Stomach smooth muscle (tissue), 2 donors: ENCODE data around the gene MS4A12.
"Not testable (repeated sequence)": the region's sequence is repeated elsewhere in the genome, so short reads cannot be mapped to it uniquely, and the experiment has no call there.

Experiments
- H3K27ac ChIP-seq: one replicate; pipeline ENCODE4 v1.7.0; 2013; ENCODE audit warnings: mild to moderate bottlenecking, low read length, inconsistent platforms
- H3K27me3 ChIP-seq, 2 donors: one replicate each; pipeline ENCODE4 v1.7.0; 2013; ENCODE audit warnings: low read length in 2 of 2; ENCODE audit not compliant: insufficient read depth in 2 of 2, control insufficient read depth in 1 of 2
- H3K36me3 ChIP-seq, 2 donors: one replicate each; pipeline ENCODE4 v1.7.0; 2013; ENCODE audit warnings: low read length in 2 of 2; ENCODE audit not compliant: control insufficient read depth in 2 of 2, insufficient read depth in 2 of 2
- H3K4me1 ChIP-seq: one replicate; pipeline ENCODE4 v1.7.0; 2013; ENCODE audit warnings: low read length; ENCODE audit not compliant: control insufficient read depth, insufficient read depth
- H3K4me3 ChIP-seq, 2 donors: one replicate each; pipeline ENCODE4 v1.7.0; 2013; ENCODE audit warnings: low read length in 2 of 2
- H3K9ac ChIP-seq, 2 donors: one replicate each; pipeline ENCODE4 v1.7.0; 2013; ENCODE audit warnings: low read length in 2 of 2, mild to moderate bottlenecking in 1 of 2
- H3K9me3 ChIP-seq, 2 donors: one replicate each; pipeline ENCODE4 v1.7.0; 2013; ENCODE audit warnings: low read length in 2 of 2; ENCODE audit not compliant: control insufficient read depth in 2 of 2
- donor health status: healthy.
- donor health status: Pancreatic carcinoma.

Gene MS4A12, protein sequence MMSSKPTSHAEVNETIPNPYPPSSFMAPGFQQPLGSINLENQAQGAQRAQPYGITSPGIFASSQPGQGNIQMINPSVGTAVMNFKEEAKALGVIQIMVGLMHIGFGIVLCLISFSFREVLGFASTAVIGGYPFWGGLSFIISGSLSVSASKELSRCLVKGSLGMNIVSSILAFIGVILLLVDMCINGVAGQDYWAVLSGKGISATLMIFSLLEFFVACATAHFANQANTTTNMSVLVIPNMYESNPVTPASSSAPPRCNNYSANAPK

DNA sequence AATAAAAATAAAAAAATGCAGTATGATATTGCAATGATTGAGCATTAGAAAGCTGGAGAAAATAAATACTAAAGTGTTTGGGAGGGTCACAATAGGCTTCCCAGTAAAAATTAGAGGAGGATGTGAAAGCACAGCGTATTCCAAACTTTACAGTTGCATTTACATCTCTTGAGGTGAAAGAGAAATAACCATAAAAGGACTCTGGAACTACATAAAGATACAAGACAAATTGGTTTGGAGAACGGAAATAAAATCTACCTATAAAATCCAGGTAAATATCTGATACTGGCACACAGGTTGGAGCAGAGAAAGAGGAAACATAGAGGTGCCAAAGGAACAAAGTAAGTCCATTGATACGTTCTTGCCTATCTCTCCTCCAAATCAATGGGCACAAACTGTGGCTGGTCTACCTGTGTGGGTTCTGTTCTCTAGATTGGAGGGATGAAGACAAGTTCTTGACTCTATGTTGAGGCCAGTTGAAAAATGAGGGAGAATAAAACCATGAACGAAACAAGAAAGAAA, at the start of gene MS4A12:
Gene MS4A12, plus strand, starts transcription at position 291 of the 522 bp plus-strand sequence. CDS start 4,541 bp downstream, outside the sequence.
- Histone ChIP-seq H3K4me3 (no peak within 1 kb of the TSS), H3K9me3 (no peaks in the 10 kb centered on the region)

DNA sequence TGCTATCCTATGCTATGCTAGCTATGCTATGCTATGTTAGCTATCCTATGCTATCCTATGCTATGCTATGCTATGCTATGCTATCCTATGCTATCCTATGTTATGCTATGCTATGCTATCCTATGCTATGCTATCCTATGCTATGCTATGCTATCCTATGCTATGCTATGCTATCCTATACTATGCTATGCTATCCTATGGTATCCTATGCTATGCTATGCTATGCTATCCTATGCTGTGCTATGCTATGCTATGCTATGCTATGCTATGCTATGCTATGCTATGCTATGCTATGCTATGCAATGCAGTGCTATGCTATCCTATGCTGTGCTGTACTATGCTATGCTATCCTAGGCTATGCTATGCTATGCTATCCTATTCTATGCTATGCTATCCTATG, 45.5 kb upstream of the MS4A12 start:
- Histone ChIP-seq H3K9ac (no peak overlapping the region), H3K27me3 (no peaks in the 10 kb centered on the region), H3K9me3 (no peaks in the 10 kb centered on the region), H3K36me3 (no peaks in the 10 kb centered on the region), H3K27ac (no peak overlapping the region), H3K4me1 (no peaks in the 10 kb centered on the region), H3K4me3 (no peak overlapping the region)

More for the DNA sequence above, at the start of gene MS4A12:
- H3K4me1 ChIP-seq, result no peaks in the 10 kb centered on the region
- no peaks in the 10 kb centered on the region for H3K36me3 ChIP-seq
- H3K27me3 ChIP-seq, result no peaks in the 10 kb centered on the region
- H3K27ac ChIP-seq, result no peak within 1 kb of the TSS
- no peak within 1 kb of the TSS for H3K9ac ChIP-seq

DNA sequence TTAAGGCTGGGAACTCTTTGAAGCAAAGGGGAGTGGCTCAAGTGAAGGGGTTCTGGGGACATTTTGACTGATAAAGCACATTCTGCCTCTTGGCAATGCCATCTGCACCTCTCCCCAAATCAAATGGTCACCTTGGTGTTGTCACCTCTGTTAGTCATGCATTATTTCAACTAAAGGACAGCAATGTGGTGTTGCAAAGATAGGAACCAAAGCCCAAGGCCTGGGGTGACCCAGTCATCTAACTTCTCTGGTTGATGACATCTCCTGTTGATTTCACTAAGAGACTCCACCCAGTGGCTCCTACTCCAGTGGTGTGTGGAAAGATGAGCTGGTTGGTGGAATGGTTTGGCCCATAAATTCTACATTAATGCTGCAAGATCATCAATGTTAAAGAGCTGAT, 44.7 kb upstream of the MS4A12 start:
- H3K4me3 ChIP-seq, result no peak overlapping the region
- no peaks in the 10 kb centered on the region for H3K36me3 ChIP-seq
- H3K27ac ChIP-seq, result no peak overlapping the region
- H3K9me3 ChIP-seq, result no peaks in the 10 kb centered on the region
- no peaks in the 10 kb centered on the region for H3K27me3 ChIP-seq
- no peak overlapping the region for H3K9ac ChIP-seq
- H3K4me1 ChIP-seq, result no peaks in the 10 kb centered on the region

DNA sequence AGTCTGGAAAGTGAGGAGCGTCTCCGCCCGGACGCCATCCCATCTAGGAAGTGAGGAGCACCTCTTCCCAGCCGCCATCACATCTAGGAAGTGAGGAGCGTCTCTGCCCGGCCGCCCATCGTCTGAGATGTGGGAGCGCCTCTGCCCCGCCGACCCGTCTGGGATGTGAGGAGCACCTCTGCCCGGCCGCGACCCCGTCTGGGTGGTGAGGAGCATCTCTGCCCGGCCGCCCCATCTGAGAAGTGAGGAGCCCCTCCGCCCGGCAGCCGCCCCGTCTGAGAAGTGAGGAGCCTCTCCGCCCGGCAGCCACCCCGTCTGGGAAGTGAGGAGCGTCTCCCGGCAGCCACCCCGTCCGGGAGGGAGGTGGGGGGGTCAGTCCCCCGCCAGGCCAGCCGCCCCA, 41.4 kb upstream of the MS4A12 start:
- H3K27ac ChIP-seq, H3K36me3 ChIP-seq, H3K9me3 ChIP-seq, H3K9ac ChIP-seq, H3K4me1 ChIP-seq, H3K4me3 ChIP-seq, H3K27me3 ChIP-seq: not testable (repeated sequence)

DNA sequence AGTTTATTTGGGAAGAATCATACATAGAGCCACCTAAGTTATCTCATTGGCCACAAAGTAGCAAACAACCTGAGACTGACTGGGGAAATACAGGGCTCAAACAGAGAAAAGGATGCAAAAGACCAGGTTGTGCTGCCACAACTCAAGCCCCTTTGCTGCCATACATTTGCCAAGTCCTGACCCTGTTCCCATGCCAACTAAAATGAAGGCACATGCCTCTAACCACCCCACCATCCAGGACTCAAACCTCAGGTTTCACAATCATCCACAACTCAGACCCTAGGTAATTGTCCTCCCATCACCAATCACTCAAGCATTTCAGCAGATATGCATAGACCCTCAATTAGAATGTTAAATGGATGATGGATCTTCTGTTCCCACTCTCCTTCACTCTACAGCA, 38.4 kb upstream of the MS4A12 start:
- Histone ChIP-seq H3K4me3 (no peak overlapping the region), H3K36me3 (no peaks in the 10 kb centered on the region), H3K27ac (no peak overlapping the region), H3K27me3 (no peaks in the 10 kb centered on the region), H3K4me1 (no peaks in the 10 kb centered on the region), H3K9ac (no peak overlapping the region), H3K9me3 (no peaks in the 10 kb centered on the region)

DNA sequence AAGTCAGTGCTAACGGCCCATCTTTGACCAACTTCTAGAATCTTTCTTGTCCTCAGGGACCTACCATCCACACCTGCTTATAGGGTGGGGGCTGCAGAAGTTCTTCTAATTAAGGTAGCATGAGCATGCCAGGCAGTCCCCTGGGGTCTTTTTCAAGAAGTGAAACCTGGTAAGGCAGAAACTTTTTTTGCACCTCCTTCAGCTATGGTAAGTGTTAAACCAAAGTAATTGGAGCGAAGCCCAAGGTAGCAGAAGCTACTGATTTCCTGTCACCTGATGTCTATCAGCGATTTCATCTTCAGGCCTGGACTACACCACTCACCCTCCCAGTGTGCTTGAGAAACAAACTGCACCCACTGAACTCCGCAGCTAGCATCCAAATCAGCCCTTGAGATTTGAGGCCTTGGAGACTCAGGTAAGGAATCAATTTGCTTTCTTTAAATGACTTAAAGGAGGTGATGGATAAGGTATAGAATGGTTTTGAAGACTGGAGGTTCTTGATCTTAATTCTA, 37.0 kb upstream of the MS4A12 start, which contains the start of gene MS4A1:
Gene MS4A1, plus strand, starts transcription at position 317 of the 512 bp plus-strand sequence. CDS start 6,528 bp downstream, outside the sequence.
- Histone ChIP-seq H3K27ac (no peak within 1 kb of the TSS), H3K9ac (no peak within 1 kb of the TSS), H3K9me3 (no peaks in the 10 kb centered on the region), H3K27me3 (no peaks in the 10 kb centered on the region), H3K36me3 (no peaks in the 10 kb centered on the region), H3K4me1 (no peaks in the 10 kb centered on the region), H3K4me3 (no peak within 1 kb of the TSS)

DNA sequence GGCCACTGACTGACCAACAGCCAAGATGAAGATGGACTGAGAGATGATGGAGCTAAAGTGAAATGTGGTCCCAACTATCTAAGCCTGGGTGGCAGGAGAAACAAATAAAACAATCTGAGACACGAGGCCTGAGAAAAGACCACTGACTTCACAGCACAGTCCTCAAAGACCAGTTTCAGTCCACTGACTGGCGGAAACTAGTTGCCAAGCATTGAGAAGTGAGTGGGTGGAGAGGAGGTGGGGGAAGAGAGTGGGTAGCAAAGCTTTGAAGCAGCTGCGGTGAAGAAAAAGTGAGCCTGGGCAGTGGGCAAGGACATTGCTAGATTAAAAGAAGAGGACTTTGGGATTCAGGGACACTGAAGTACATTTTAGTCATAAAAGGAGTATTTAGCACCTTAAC, 35.0 kb upstream of the MS4A12 start:
- H3K36me3 ChIP-seq, result no peaks in the 10 kb centered on the region
- H3K4me1 ChIP-seq, result no peaks in the 10 kb centered on the region
- H3K9ac ChIP-seq, result no peak overlapping the region
- no peaks in the 10 kb centered on the region for H3K9me3 ChIP-seq
- H3K27ac ChIP-seq, result no peak overlapping the region
- no peak overlapping the region for H3K4me3 ChIP-seq
- no peaks in the 10 kb centered on the region for H3K27me3 ChIP-seq

DNA sequence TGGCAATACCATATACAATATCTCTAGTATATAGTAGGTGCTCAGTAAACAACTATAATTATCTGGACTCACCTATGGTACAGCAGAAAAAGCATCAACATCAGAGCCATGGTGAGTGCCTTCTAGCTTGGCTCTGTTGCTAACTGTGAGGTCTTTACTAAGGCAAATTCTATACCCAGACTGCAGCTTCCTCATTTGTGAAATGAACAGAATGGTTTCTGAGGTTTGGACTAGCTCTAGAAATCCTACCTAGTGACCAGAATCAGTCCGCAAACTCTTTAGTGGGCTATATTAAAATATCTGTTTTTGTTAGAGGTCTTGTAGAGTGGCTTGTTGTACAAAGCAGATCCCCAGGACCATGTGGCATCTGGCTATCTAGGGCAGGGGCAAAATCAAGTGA, 33.2 kb upstream of the MS4A12 start:
- Histone ChIP-seq H3K9me3 (no peaks in the 10 kb centered on the region), H3K9ac (no peak overlapping the region), H3K4me1 (no peaks in the 10 kb centered on the region), H3K4me3 (no peak overlapping the region), H3K27me3 (no peaks in the 10 kb centered on the region), H3K36me3 (no peaks in the 10 kb centered on the region), H3K27ac (no peak overlapping the region)

DNA sequence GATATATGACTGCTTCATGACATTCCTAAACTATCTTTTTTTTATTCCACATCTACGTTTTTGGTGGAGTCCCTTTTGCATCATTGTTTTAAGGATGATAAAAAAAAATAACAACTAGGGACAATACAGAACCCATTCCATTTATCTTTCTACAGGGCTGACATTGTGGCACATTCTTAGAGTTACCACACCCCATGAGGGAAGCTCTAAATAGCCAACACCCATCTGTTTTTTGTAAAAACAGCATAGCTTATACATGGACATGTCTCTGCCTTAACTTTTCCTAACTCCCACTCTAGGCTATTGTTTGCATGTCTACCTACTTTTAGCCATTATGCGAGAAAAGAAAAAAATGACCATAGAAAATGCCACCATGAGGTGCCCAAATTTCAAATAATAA, 23.7 kb upstream of the MS4A12 start:
- Histone ChIP-seq H3K36me3 (no peaks in the 10 kb centered on the region), H3K4me3 (no peak overlapping the region), H3K9ac (no peak overlapping the region), H3K4me1 (no peaks in the 10 kb centered on the region), H3K9me3 (no peaks in the 10 kb centered on the region), H3K27me3 (no peaks in the 10 kb centered on the region), H3K27ac (no peak overlapping the region)

DNA sequence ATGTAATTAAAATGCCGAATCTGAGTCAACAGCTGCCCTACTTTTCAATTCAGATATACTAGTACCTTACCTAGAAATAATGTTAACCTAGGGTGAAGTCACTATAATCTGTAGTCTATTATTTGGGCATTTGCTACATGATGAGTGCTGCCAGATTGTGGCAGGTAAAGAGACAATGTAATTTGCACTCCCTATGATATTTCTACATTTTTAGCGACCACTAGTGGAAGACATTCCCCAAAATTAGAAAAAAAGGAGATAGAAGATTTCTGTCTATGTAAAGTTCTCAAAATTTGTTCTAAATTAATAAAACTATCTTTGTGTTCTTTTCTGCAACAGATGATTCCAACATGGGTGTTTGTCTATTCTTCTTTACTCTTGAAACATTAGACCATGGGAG, 22.9 kb upstream of the MS4A12 start:
- no peaks in the 10 kb centered on the region for H3K36me3 ChIP-seq
- no peaks in the 10 kb centered on the region for H3K4me1 ChIP-seq
- H3K9ac ChIP-seq, result no peak overlapping the region
- no peaks in the 10 kb centered on the region for H3K27me3 ChIP-seq
- no peaks in the 10 kb centered on the region for H3K9me3 ChIP-seq
- no peak overlapping the region for H3K4me3 ChIP-seq
- no peak overlapping the region for H3K27ac ChIP-seq

DNA sequence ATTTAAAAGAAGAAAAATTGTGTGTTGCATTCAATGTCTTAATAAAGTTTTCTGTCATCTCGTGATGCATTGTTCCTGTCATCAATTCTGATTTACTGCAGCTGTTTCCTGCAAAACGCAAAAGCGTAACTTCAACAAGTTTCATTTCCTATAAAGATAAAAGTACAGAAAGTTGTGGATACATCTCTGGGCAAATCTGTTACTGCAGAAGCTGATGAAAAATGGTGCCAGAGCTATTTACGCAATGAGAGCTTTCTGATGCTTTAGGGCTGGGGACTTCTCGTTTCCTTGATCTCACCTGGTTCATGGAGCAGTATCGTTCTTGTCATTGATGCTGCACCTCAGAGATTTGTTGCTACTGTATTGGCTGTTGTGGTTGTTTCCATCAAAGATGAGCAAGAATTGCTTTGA, 15.5 kb upstream of the MS4A12 start:
- Histone ChIP-seq H3K9me3 (no peaks in the 10 kb centered on the region), H3K4me1 (no peaks in the 10 kb centered on the region), H3K27me3 (no peaks in the 10 kb centered on the region), H3K27ac (no peak overlapping the region), H3K9ac (no peak overlapping the region), H3K36me3 (no peaks in the 10 kb centered on the region), H3K4me3 (no peak overlapping the region)
